ENCODE data around the gene RPP30.
"Not testable (repeated sequence)": the region's sequence is repeated elsewhere in the genome, so short reads cannot be mapped to it uniquely, and the experiment has no call there.

RPP30 gene

DNA sequence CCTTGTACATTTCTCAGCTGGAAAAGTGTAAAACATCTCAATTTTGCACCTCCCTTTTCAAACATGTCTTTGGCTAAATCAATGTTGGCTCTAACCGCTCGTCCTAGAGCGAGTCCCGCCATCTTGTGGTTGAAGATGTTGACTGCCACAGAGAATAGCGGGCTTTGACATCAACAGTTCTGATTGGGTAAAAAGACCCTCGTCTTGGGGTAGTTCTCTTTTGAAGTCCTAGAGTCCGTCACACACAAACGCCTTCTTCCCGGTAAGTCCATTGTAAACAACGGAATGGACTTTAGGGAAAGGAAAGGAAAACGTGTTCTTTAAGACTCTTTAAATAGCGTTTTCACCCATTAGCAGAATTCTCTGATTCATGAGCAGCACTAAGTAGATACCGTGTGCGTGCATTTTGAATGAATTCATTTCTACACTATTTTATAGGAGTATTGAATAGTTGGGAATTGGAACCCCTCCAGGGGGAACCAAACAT is 452 bp upstream of the RPP30 start:
- peak; percentile 59 to 65 for DNase-seq (ENCODE audit: low read depth in 2 of 2)

GRCh38 chr10:90872648-90873020 is 860 bp downstream of the RPP30 start:
- no peak for DNase-seq (ENCODE audit: low read depth in 2 of 2)

DNA sequence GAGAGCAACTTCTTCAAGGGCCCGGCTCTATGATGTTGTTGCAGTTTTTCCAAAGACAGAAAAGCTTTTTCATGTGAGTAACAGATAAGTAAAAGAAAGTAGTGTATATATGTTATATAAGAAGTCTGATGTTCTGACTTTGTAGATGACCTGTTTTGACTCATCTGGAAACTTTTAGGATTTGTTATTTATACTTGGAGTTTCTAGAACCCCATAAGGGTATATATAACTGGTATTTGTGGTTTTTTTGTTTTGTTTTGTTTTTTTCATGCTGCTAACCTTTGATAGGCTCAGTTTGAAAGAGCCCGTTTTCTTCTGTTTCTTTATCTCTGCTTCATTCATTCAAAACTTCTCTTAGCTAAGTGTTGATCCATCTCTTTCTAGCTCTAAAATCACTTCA is 7.3 kb downstream of the RPP30 start:
- DNase-seq (ENCODE audit: low read depth in 2 of 2), result no peak

- not testable (repeated sequence) for DNase-seq (ENCODE audit: low read depth in 2 of 2)
Measured at GRCh38 chr10:90880059-90880719, 8.4 kb downstream of the RPP30 start.

DNA sequence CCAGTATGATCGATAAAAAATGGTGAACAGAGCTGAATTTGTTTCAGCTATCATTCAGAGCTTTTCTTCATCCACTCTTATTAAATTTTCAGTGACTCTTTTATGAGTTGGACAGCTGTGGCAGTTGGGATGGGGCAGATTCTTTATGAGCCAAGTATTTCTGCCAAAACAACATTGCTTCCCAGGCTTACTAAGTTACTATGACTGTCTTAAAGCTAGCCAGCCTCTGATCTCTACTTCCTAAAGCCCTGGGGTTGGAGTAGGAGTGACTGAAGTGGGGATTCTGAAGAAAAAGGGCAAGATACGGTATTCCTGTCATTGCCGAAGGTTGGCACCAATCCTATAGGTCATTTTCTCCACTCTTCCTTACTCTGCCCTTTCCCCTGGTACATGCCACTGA is 12.7 kb downstream of the RPP30 start:
- DNase-seq (ENCODE audit: low read depth in 2 of 2), result no peak

GRCh38 chr10:90885176-90885575 is 13.4 kb downstream of the RPP30 start:
- DNase-seq (ENCODE audit: low read depth in 2 of 2), result no peak

DNA sequence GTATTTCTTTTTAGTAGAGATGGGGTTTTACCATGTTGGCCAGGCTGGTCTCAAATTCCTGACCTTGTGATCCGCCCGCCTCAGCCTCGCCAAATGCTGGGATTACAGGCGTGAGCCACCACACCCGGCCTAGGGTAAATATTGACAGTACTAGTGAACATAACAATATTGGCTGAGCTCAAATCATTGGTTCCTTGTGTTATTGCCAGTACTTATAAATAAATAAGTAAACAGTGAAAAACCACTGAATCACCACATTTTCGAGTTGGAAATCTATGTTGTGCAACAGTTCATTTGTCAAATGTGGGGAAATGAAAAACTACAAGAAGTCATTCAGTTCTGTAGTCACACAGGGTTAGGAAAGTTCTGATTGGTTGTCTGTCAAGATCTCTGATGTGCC is 15.8 kb downstream of the RPP30 start:
- DNase-seq (ENCODE audit: low read depth in 2 of 2), result no peak

DNA sequence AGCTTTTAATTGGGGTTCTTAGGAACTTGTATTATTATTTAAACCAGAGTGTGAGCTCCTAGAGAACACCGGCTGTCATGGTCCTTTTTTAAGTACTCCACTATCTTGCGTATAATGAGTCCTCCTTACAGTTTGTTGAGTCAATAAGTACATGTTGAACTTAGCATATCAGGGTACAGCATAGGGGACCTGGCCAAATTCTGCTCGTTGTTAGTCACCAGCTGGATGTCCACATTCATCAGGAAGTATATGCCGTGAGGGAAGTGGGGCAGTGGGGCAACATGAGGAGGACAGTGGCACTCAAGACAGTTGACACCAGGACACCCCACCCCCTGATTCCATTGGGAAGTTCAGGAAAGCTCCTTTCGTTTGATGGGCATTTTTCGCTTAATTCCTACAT is 16.6 kb downstream of the RPP30 start:
- no peak for DNase-seq (ENCODE audit: low read depth in 2 of 2)

DNA sequence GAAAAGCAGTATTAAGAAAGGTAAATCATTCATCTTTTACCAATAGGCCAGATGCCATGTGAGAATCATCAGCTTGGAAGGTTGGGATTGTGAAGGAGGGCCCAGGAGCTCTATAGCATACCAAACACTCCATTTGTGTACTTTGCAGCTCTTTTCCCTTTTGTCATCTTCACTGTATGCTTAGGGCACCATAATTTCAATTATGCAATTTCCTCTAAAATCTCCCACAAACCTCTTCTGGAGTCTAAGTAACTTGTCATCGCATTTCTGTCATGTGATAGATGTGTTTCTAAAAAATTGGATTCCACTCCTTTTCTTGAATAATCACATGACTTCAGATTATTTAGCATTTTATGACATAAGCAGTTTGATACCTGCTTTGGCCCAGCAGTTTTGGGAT is 17.9 kb downstream of the RPP30 start:
- DNase-seq (ENCODE audit: low read depth in 2 of 2), result peak in 1 of 2 experiments; percentile 21

DNA sequence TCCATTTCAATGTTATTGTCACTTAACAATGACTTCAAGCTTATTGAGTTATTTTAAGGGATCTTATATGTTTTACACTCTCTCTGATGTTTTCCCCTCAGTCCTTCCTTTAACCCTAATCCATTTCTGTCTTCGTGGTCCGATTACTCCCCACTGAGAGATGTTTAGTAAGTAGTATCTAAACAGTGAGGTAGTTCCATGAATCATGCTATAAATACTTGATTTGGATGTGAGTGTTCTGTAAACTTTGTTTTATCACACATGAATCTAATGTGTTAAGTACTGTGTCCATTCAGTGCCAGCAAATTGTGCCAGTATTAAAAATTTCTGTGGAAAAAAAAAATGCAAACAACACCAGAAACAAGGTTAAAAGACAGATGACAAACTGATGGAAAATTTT is 18.6 kb downstream of the RPP30 start:
- DNase-seq (ENCODE audit: low read depth in 2 of 2), result no peak

DNA sequence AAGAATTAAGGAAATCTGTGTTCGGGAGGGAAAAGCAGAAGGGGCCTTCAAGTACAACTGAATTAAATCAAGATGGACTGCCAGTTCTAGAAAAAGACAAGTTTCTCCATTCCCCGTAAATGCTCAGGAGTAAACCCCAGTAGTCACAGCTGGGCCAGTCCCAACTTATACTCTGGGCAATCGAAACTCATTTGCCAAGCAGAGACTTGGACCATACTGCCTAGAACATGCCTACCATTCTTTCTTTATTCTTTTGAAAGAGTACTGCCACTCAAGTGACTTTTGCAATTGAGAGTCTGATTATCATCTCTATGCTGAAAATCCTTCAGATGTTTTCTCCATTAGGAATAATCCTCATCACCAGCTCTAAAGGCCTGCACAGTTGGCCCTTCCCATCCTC is 21.4 kb downstream of the RPP30 start:
- DNase-seq (ENCODE audit: low read depth in 2 of 2), result no peak

GRCh38 chr10:90896916-90897315 is 25.1 kb downstream of the RPP30 start:
- not testable (repeated sequence) for DNase-seq (ENCODE audit: low read depth in 2 of 2)

DNA sequence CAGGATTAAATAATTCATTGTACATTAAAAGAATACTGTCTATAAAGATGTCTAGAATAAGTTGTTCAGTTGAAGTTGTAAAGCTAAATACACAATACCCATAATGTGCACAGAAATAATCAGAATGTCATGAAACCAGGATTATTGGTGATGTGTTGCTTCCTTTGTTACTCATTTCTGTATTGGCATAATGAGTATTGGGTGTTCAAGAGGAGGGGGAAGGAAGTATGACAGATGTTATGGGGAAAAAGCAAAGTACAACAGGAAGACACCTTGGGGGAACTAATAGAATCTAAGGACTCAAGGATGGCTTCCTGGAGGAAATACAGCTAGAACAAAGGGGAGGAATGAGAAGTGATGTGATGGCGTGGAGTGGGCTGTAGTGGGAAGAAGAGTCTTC is 34.2 kb downstream of the RPP30 start:
- DNase-seq (ENCODE audit: low read depth in 2 of 2), result no peak

DNA sequence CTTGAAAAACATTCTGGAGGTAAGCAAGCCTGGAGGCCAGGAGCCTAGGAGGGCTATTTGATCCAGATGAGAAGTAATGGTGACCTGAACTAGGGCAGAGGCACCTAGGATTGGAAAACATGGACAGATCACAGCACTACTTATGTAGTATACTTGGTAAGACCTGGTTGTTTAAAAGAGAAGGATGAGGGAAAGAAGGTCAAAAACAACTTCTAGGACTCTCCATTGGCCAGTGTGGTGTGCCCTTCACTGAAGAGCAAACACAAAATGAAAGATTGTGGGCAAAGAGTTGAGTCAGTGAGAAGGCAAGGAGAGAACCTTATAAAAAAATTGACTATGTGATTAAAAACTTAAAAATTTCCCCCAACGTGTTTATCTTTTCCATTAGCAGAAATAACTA is 34.8 kb downstream of the RPP30 start:
- no peak for DNase-seq (ENCODE audit: low read depth in 2 of 2)

GRCh38 chr10:90911133-90912051 is 39.6 kb downstream of the RPP30 start:
- peak; percentile 47 to 53 for DNase-seq (ENCODE audit: low read depth in 2 of 2)

DNA sequence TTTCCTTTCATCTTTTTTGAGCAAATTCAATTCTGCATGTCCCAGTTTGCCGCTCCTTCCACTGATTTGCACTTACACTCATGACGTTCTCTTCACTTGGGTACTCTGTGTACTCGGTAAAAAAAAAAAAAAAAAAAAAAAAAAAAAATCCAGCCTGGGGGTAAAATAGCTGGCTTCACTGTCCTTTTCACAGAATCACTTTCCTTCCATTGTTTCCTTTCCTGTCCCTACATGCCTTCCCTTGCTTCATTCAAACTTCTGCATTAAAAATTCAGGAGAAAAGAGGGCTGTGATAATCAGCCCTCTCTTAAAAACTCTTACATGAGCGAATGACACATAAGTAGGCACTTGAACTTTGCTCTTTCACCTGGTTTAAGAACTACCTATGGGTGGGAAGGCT is 40.4 kb downstream of the RPP30 start:
- no peak for DNase-seq (ENCODE audit: low read depth in 2 of 2)

DNA sequence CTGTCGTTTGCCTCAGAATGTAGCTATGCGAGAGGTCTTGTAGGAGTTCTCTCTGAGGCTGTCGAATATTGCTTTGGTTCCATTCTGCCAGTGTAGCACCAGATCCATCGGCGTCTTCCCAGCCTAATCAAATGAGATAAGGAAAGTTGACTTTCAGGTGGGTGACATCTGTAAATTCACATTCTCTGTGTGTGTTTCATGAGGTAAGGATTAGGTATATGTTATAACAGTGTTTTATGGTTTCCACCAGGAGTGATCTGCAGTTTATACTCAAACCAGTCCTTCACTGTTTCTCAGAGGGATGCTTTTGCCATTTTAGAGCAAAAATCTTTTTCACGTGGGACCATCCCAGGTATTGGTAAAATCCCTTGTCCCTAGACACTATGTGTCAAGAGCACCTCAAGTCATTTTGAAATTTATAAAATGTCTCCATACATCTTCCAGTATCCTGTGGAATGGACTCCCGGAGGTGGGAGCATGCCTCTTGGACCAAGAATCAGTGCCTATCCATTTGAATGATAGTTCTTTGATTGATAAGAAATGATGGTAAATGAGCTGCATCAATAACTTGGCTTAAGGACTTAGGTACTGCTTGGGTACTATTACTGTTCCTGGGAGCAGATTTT is 41.2 kb downstream of the RPP30 start:
- DNase-seq (ENCODE audit: low read depth in 2 of 2), result no peak

DNA sequence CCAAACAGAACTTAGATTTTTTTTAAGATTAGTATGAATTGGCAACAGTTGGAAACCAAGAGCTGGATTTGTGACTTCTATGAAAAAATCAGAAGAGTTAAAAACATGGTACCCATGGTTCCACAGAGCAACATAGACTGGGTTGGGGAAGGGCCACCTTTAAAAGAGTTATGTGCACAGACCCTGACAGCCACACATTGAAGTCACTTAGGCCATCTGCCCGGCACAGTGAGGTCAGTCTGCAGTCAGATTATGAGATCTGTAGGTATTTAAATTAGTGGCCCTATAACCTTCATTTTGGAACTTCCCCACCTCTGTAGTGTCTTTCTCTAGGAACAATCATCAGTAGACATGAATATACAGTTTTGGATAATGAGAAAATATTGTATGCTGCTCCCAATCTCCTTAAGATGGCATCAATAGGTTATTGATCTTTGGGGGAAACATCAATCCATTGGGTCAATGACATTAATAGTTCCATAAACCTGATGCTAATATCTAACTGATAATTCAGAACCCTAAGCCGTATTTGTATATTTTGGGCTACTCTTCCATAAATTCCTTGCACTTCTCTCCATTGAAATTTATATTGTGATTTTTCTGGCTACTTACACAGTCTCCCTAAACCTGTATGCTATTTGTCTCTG is 42.1 kb downstream of the RPP30 start:
- no peak for DNase-seq (ENCODE audit: low read depth in 2 of 2)

DNA sequence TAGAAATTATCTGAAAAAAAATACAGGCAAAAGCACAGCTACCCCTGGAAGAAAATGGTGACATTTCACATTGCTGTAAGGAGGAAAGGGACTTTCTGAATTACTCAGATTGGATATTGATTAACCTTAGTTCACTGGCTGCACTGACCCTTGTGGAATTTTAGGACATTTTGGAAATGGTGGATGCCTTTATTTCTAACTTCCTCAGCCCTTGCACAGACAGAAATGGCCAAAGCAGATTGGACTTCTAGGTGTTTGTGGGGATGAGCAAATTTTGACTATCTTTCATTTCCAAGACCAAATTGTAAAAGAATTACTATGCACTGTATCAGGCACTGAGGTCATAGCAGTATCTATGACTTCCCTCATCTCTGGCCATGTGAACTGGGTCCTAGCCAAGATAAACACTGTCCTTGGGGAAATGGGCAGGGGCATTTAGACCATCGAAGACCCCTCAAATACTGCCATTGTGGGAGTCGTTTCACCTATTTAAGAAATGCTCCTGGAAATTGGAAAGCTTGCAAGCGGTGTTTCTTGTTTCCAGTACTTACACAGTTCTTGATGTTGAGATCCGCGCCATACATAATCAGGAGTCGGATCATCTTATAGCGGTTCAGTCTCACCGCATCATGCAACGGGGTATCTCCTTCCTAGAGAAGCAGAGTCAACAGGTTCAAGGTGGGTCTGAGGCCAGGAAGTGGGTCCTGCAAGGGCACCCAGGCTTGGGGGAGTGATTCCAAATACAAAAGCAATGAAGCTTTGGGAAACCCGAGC is 43.4 kb downstream of the RPP30 start:
- no peak for DNase-seq (ENCODE audit: low read depth in 2 of 2)

DNA sequence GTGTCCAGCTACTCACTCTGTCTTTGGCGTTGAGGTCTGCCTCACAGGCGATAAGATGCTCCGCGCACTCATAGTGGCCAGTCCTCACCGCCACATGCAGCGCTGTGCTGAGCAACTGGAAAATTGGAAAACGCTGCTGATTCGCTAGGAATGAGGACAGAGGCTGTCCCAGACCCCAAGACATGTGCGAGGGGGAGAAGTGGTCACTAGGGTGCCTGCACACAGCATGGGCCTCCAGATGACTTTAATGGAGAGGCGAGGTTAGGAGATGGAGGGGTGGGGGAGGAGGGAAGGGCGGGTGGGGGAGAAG is 43.9 kb downstream of the RPP30 start:
- no peak for DNase-seq (ENCODE audit: low read depth in 2 of 2)

DNA sequence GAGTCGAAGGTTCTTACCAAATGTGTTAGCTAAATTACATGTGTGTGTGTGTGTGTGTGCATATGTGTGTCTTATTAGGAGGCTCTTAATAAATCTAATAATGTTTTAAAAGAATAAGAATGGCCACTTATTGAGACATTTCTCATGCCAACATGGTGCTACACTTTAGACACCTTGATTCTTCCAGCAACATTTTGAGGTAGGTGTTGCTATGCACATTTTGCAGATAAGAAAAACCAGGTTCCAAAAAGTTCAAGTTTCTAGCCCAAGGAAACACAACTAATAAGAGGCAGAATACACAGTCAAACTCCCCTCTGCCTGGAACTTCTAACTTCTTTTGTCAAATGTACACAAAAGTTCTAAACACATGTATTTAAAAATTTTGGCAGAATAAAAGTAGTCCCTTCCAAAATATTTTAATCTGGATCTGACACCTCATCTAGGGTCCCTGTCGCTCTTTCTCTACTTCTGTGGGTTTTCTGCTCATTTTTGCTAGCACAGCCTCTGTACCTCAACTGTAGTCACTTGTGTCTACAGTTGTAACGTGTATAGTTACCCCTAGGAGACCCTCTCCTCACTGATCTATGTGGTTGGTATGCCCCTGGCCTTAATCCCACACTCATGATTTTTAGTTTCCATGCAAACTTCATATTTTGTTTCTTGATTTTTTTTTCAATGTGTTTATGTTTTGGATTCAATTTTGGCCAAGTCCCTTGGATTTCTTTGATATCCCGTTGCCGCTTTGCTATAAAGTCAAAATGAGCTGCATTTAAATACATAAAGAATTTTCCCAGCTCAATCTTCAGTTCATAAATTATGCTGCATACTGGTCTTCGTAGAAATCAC is 44.8 kb downstream of the RPP30 start:
- no peak for DNase-seq (ENCODE audit: low read depth in 2 of 2)

All from fibroblast of skin of left quadriceps (primary cell).